Cardiac fibroblast (primary cell): Measurements from ENCODE around the gene IRF2BP2.

Experiments
- DNase-seq, 2 donors: peaks; one replicate each; pipeline versions ENCODE4 v3.0.0 to v3.0.0-alpha.2; 2010; ENCODE audit warnings: low read depth in 2 of 2
- H3K4me3 ChIP-seq, 2 donors: replicated peaks in 1 of 2; 1 replicate in 1 of 2; 2 replicates in 1 of 2; pipeline ENCODE4 v1.5.1; 2011; ENCODE audit warnings: low read depth in 2 of 2, low read length in 2 of 2, mild to moderate bottlenecking in 2 of 2, moderate library complexity in 1 of 2
- TF ChIP-seq, protein P1 (sequence below): IDR thresholded peaks from one replicate; pipeline ENCODE4 v1.5.1; 2011; ENCODE audit warnings: low read depth, mild to moderate bottlenecking, low read length, inconsistent platforms

Gene IRF2BP2

DNA sequence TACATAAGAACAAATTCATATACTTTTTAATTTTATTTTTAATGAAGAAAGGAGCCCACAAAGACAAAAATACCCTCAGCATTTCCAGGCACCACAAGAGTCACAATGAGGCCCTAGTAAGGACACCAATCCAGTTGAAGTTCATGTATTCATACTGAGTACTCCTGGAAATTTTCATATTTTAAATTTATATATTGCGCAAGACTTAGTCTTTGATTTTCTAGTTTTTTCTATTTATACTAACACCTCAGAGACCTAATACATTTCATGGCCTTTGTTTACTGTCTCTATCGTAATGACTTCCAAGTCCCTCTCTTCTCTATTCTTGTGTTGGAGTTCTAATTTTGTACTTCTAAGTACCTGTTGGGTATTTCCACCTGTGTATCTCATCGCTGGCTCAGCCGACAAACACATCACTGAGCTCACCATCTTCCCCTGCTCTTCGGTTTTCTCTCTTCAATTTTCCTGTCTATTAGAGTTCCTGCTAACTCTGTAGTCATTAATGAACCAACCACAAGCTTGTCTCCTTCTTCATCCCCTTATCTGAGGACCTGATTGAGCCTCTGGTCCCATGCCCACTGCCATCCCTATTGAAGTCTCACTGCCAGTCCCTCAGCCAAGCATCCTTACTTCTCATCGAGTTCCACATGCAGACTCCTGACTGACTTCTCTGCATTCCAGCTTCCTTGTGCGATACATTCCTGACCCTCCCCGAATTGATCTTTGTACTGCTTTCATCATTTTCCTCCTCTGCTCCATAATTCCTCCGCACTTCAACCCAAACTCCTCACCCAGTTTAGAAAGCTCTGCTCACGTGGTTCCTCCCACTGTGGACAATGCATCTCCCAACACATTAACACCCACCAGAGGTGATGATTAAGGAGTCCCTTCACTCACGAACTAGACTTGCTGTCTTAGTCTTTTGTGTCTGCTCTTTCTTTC is 17.3 kb upstream of the IRF2BP2 start:
- TF ChIP-seq, protein P1, sequence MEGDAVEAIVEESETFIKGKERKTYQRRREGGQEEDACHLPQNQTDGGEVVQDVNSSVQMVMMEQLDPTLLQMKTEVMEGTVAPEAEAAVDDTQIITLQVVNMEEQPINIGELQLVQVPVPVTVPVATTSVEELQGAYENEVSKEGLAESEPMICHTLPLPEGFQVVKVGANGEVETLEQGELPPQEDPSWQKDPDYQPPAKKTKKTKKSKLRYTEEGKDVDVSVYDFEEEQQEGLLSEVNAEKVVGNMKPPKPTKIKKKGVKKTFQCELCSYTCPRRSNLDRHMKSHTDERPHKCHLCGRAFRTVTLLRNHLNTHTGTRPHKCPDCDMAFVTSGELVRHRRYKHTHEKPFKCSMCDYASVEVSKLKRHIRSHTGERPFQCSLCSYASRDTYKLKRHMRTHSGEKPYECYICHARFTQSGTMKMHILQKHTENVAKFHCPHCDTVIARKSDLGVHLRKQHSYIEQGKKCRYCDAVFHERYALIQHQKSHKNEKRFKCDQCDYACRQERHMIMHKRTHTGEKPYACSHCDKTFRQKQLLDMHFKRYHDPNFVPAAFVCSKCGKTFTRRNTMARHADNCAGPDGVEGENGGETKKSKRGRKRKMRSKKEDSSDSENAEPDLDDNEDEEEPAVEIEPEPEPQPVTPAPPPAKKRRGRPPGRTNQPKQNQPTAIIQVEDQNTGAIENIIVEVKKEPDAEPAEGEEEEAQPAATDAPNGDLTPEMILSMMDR: no peak
- peak in 1 of 2 donors; percentile 32 for DNase-seq
- H3K4me3 ChIP-seq: no peak overlapping the region

DNA sequence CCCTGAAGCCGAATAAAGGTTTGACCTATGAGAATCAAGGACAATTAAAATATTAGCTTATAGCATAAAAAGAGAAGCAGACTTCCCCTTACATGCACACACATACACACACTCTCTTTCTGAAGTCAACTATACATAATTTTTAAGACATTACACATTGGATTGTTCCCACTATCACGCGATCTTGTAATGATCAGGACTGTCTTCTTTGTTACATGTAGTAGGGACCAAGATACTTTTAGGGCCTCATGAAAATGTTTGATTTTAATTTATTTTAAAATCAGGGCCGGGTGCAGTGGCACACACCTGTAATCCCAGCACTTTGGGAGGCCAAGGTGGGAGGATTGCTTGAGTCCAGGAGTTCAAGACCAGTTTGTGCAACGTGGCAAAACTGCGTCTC is 16.4 kb upstream of the IRF2BP2 start:
- H3K4me3 ChIP-seq: no peak overlapping the region
- TF ChIP-seq, protein P1: no peak
- no peak for DNase-seq

DNA sequence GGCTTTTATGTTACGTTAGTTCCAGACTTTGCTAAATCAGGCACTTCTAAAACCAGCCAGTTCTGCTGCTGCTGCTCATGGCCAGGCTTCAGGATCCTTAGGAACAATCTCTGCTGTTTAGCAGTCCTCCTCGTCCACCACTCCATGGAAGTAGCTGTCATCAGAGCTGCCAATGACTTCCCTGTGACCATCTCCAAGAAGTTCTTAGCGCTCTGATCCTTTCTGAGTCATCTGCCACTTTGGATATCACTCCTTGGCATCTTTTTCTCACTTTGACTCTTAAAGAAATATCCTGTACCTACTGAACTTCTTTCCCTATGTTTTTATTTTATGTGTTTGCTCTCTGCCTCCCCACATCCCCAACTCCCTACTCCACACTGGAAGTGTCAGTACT is 14.7 kb upstream of the IRF2BP2 start:
- H3K4me3 ChIP-seq: no peak overlapping the region
- peak in 1 of 2 donors; percentile 20 for DNase-seq
- TF ChIP-seq, protein P1: no peak

DNA sequence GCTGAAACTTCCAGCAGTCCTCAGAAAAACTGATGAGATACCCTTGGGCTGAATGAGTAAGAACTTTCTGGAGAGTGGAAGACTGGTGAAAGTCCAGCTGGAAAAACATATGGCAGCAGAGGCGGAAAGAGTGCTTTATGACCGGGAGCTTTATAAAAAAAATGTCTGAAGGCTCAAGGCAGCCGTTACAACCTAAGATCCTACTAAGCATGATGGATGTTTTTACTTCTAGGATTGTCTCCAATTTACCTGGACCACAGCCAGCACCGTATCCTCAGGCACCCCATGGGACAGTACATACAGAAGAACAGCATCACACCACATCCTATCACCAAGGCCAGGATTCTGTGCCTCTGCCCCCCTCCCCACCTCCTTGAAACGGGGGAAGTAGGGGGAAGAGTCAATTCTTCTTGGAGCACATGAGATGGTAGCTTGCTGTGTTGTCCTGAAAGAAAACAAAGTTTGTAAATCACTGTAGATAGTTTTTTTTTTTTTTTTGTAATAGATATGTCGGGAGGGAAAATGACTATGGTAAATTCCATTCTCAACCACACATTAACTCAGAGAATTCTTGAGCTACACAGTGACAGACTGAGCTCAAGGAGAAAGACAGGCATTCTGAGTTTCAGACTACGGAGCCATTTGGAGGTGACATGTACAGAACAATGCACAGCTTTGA is 11.8 kb upstream of the IRF2BP2 start:
- TF ChIP-seq, protein P1: no peak
- DNase-seq: peak; percentile 77 to 82
- H3K4me3 ChIP-seq: no peak overlapping the region

DNA sequence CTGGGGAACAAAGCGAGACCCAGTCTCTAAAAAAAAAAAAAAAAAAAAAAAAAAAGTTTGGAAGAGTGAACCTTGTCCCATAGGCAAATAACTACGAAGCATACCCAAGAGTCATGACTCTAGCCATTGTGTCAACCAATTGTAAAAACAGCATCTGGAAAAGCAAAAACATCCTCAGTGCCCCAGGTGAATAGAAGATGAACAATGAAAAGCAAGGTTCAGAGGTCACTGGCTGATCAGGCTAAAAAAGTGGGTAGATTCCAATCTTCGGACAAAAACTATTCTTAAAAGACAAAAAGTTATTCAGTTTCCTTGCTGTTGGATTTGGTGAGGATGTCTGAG is 11.1 kb upstream of the IRF2BP2 start:
- TF ChIP-seq, protein P1: no peak
- H3K4me3 ChIP-seq: no peak overlapping the region
- DNase-seq: no peak

DNA sequence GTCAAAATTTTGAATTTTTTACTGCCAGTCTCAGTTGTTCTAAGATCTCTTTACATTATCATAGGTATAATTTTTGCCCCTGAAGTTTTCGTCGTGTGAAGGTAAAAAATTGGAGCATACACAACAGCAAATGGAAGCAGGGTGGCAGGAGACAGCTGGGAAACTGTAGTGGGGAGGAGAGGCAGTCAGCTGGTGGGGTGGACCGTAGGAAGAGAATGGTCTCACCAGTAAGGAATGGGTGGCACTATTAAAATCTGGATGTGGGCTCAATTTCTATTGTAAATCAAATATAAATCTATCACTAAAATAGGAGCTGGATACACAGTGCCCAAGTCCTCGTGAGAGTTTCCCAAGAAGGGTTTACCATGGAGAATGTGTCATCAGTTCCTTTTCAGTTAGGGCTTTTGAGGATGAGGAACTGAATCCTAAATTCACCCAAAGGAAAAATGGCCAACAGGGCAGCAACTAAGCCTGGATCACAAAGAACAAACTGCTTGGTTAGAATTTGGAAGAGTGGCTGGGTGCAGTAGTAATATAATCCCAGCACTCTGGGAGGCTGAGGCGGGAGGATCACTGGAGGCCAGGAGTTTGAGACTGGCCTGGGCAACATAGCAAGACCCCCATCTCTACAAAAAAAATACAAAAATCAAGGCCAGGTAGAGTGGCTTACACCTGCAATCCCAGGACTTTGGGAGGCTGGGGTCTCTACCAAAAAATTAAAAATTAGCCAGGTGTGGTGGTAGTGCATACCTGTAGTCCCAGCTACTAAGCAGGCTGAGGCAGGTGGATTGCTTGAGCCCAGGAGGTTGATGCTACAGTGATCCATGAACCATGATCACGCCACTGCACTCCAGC is 10.5 kb upstream of the IRF2BP2 start:
- no peak overlapping the region for H3K4me3 ChIP-seq
- TF ChIP-seq, protein P1: no peak
- peak in 1 of 2 donors; percentile 14 for DNase-seq
